Measurements from ENCODE around the gene SGPL1.

The SGPL1 gene

DNA sequence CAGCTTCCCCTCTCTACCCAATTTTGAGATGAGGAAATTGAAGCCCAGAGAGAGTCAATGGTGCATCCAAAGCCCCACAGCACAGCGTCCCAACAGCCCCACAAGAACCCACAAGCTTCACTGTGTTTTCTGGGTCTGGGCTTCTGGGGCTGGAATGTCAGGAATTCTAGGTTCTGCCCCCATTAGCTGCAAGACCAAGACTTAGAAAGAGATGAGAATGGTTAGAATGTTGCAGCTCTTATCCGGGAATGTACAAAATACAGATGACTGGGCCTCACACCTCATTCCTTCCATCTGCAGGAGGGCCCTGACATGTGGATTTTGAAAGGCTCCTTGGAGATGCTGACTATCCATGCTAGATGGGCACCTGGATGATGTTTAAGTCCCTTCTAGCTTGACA, 6.0 kb upstream of the SGPL1 start:
- Histone ChIP-seq H3K9ac (no peak overlapping the region), H3K4me3 (ENCODE audit: low read depth, low read length) (no peak overlapping the region), H3K9me3 (ENCODE audit: control insufficient read depth, low read length) (no peaks in the 10 kb centered on the region), H3K27me3 (ENCODE audit: control insufficient read depth, insufficient read depth, low read length) (no peaks in the 10 kb centered on the region), H3K36me3 (ENCODE audit: control insufficient read depth, insufficient read depth, low read length) (no peaks in the 10 kb centered on the region), H3K4me2 (ENCODE audit: low read length) (no peak overlapping the region), H3K79me2 (no peaks in the 10 kb centered on the region), H2AFZ (no peak overlapping the region), H3K27ac (no peak overlapping the region), H3K4me1 (no peaks in the 10 kb centered on the region)
- TF ChIP-seq, protein P1, sequence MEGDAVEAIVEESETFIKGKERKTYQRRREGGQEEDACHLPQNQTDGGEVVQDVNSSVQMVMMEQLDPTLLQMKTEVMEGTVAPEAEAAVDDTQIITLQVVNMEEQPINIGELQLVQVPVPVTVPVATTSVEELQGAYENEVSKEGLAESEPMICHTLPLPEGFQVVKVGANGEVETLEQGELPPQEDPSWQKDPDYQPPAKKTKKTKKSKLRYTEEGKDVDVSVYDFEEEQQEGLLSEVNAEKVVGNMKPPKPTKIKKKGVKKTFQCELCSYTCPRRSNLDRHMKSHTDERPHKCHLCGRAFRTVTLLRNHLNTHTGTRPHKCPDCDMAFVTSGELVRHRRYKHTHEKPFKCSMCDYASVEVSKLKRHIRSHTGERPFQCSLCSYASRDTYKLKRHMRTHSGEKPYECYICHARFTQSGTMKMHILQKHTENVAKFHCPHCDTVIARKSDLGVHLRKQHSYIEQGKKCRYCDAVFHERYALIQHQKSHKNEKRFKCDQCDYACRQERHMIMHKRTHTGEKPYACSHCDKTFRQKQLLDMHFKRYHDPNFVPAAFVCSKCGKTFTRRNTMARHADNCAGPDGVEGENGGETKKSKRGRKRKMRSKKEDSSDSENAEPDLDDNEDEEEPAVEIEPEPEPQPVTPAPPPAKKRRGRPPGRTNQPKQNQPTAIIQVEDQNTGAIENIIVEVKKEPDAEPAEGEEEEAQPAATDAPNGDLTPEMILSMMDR (IDR thresholded peaks at IDR 0.05), result no peak

DNA sequence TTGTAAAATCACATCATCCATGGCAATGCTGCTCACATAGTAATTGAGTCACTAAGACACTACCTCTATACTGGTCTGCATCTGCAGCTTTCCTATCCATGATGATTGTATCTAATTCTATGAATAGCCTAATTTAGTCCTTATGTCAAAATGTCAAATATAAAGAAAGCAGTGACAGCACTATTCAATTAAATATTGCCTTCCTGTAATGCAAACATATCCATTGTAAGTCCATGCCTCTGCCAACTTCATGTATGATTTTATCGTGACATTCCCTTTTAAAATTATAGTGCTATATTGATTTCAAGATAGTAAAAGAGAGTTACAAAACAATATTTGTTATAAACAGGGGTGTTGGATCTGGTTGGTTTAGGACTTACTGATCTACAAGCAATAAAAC, 4.8 kb upstream of the SGPL1 start:
- Histone ChIP-seq H3K4me1 (peaks cover 2% of the 10 kb centered on the region), H3K79me2 (no peaks in the 10 kb centered on the region), H3K9ac (no peak overlapping the region), H3K27me3 (ENCODE audit: control insufficient read depth, insufficient read depth, low read length) (no peaks in the 10 kb centered on the region), H3K36me3 (ENCODE audit: control insufficient read depth, insufficient read depth, low read length) (no peaks in the 10 kb centered on the region), H3K4me2 (ENCODE audit: low read length) (no peak overlapping the region), H3K4me3 (ENCODE audit: low read depth, low read length) (no peak overlapping the region), H3K27ac (no peak overlapping the region), H3K9me3 (ENCODE audit: control insufficient read depth, low read length) (no peaks in the 10 kb centered on the region), H2AFZ (no peak overlapping the region)
- TF ChIP-seq, protein P1 (IDR thresholded peaks at IDR 0.05), result no peak

DNA sequence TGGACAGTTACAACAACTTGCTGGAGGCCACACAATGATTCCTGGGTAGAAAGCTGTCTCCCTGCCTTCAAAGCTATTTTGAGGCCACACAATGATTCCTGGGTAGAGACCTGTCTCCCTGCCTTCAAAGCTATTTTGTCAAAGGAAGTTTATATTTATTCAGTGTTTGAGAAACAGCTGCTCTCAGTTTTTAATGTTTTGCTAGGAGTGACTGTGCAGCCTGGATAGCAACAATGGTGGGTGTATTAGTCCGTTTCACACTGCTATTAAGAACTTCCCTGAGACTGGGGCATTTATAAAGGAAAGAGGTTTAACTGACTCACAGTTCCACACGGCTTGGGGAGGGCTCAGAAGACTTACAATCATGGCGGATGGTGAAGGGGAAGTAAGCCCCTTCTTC, 3.9 kb upstream of the SGPL1 start:
- Histone ChIP-seq H3K9me3 (ENCODE audit: control insufficient read depth, low read length) (no peaks in the 10 kb centered on the region), H3K36me3 (ENCODE audit: control insufficient read depth, insufficient read depth, low read length) (no peaks in the 10 kb centered on the region), H3K27ac (no peak overlapping the region), H3K4me2 (ENCODE audit: low read length) (no peak overlapping the region), H3K79me2 (no peaks in the 10 kb centered on the region), H3K4me3 (ENCODE audit: low read depth, low read length) (no peak overlapping the region), H2AFZ (no peak overlapping the region), H3K27me3 (ENCODE audit: control insufficient read depth, insufficient read depth, low read length) (no peaks in the 10 kb centered on the region), H3K9ac (no peak overlapping the region), H3K4me1 (peaks cover 4% of the 10 kb centered on the region)
- TF ChIP-seq, protein P1 (IDR thresholded peaks at IDR 0.05), result no peak

- H3K27ac ChIP-seq, result no peak overlapping the region
Observed at GRCh38 chr10:70812814-70813213, 2.9 kb upstream of the SGPL1 start.

DNA sequence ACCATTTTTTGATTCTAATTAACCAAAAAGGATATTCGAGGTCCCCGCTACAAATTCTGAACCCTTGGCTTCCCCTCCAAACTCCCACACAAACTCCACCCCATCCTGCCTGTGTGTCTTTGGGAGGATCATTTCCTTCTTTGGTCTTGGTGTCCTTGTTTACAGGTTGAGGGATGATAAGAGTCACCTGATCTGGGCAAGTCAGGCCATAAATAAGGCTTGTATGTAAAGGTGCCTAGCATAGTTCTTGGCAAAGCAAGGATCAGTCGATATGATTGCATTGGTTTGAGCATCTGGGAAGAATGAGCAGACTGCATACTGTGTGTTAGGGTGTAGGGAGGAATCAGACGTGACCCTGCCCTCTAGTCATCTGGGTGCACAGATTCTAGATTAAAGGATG, 1.6 kb upstream of the SGPL1 start:
- no peak overlapping the region for H3K9ac ChIP-seq

More at GRCh38 chr10:70812814-70813213, 2.9 kb upstream of the SGPL1 start:
- H3K4me1 ChIP-seq, result peaks cover 7% of the 10 kb centered on the region
- H3K27me3 ChIP-seq (ENCODE audit: control insufficient read depth, insufficient read depth, low read length), result no peaks in the 10 kb centered on the region
- H3K4me3 ChIP-seq (ENCODE audit: low read depth, low read length), result no peak overlapping the region
- TF ChIP-seq, protein P1 (IDR thresholded peaks at IDR 0.05), result no peak
- H2AFZ ChIP-seq, result no peak overlapping the region
- H3K4me2 ChIP-seq (ENCODE audit: low read length), result no peak overlapping the region
- H3K9me3 ChIP-seq (ENCODE audit: control insufficient read depth, low read length), result no peaks in the 10 kb centered on the region
- peaks cover 4% of the 10 kb centered on the region for H3K79me2 ChIP-seq
- H3K9ac ChIP-seq, result no peak overlapping the region
- no peaks in the 10 kb centered on the region for H3K36me3 ChIP-seq (ENCODE audit: control insufficient read depth, insufficient read depth, low read length)

More for the DNA sequence above, 1.6 kb upstream of the SGPL1 start:
- TF ChIP-seq, protein P1 (IDR thresholded peaks at IDR 0.05), result no peak
- Histone ChIP-seq H3K4me2 (ENCODE audit: low read length) (no peak overlapping the region), H2AFZ (no peak overlapping the region), H3K27ac (no peak overlapping the region), H3K9me3 (ENCODE audit: control insufficient read depth, low read length) (no peaks in the 10 kb centered on the region), H3K4me1 (peaks cover 7% of the 10 kb centered on the region), H3K36me3 (ENCODE audit: control insufficient read depth, insufficient read depth, low read length) (no peaks in the 10 kb centered on the region), H3K4me3 (ENCODE audit: low read depth, low read length) (no peak overlapping the region), H3K79me2 (peaks cover 9% of the 10 kb centered on the region), H3K27me3 (ENCODE audit: control insufficient read depth, insufficient read depth, low read length) (no peaks in the 10 kb centered on the region)

All from parathyroid adenoma (tissue), 2 donors.